K562 (cell line): ENCODE measurements around the gene CHRNA9. TPM values are rescaled to one million over a fixed set of nuclear protein-coding genes. Genes with fewer than 3 reads are reported as not detected.

Experiments used
- ATAC-seq: fragments of 200-7000 bp; cut with Tn5 transposase; 3 replicates; pipeline ENCODE4 v1.9.1; 2020; ENCODE audit warnings: moderate library complexity
- BruUV-seq: library from RNA; stranded (reverse); fragments of 400-500 nt; replicated peaks from 2 replicates; lab custom pipeline; 2021; lab: Mats Ljungman, UMichigan
- CTCF ChIA-PET: fragments of 300-600 bp; formaldehyde crosslinking; extraction: SDS; loops from one replicate; lab custom pipeline; 2021; ENCODE audit warnings: low intra/inter-chr PET ratio; lab: Yijun Ruan, JAX
- POLR2A ChIA-PET: fragments of 300-600, 350-650 bp; sonication (Branson Sonifier 250); formaldehyde crosslinking; extraction: SDS; loops from one replicate; lab custom pipeline; 2021; ENCODE audit warnings: antibody characterized with exemption, inconsistent platforms; lab: Yijun Ruan, JAX
- DNase-seq, 4 experiments: peaks; one replicate each; pipeline versions ENCODE4 v3.0.0 to v3.0.0-alpha.2; 2011 to 2018; ENCODE audit warnings: low spot score in 3 of 4, mixed read lengths in 3 of 4; ENCODE audit errors: extremely low read depth in 1 of 4
- FAIRE-seq: peaks from 2 replicates; lab custom pipeline; 2011; peaks lifted over from hg19 to GRCh38; lab: Jason Lieb, UNC
- H2AFZ ChIP-seq: 2 replicates; pipeline ENCODE4 v1.6.0; 2011; ENCODE audit warnings: low read depth, low read length, control low read depth, inconsistent platforms
- H3K27ac ChIP-seq: fragments of 200-600 bp; 3 replicates; pipeline ENCODE4 v1.8.0; 2011; ENCODE audit warnings: low read depth, mild to moderate bottlenecking, control low read depth, inconsistent platforms, low read length, moderate library complexity, mixed read lengths; ENCODE audit errors: extremely low read depth
- H3K27me3 ChIP-seq, 2 experiments: fragments of 300-600 bp in 1 of 2; 2 replicates in 1 of 2; 3 replicates in 1 of 2; pipeline versions ENCODE4 v1.6.0 to v1.8.0; 2011; ENCODE audit warnings: inconsistent platforms in 2 of 2, low read length in 2 of 2, mild to moderate bottlenecking in 1 of 2, mixed read lengths in 1 of 2, moderate library complexity in 1 of 2; ENCODE audit not compliant: control insufficient read depth in 2 of 2, insufficient read depth in 2 of 2
- H3K36me3 ChIP-seq: fragments of 300-600 bp; 3 replicates; pipeline ENCODE4 v1.8.0; 2011; ENCODE audit warnings: mild to moderate bottlenecking, low read length, inconsistent platforms; ENCODE audit not compliant: control insufficient read depth, insufficient read depth
- H3K4me1 ChIP-seq, 2 experiments: fragments of 200-600 bp in 1 of 2; replicated peaks in 1 of 2; 2 replicates in 1 of 2; 3 replicates in 1 of 2; pipeline versions ENCODE4 v1.5.1 to v1.8.0; 2011; ENCODE audit warnings: inconsistent platforms in 2 of 2, low read length in 2 of 2, mild to moderate bottlenecking in 1 of 2, mixed read lengths in 1 of 2, moderate library complexity in 1 of 2; ENCODE audit not compliant: control insufficient read depth in 2 of 2, insufficient read depth in 2 of 2
- H3K4me2 ChIP-seq: 2 replicates; pipeline ENCODE4 v1.6.1; 2011; ENCODE audit warnings: low read length, control low read depth, inconsistent platforms, mixed read lengths; ENCODE audit not compliant: insufficient read depth
- H3K4me3 ChIP-seq: fragments of 200-600 bp; sonication (generic), shearing (Covaris generic); 2 replicates; pipeline ENCODE4 v1.5.1; 2016; ENCODE audit warnings: control low read depth, inconsistent platforms
- H3K79me2 ChIP-seq: fragments of 200-600 bp; 3 replicates; pipeline ENCODE4 v1.8.0; 2011; ENCODE audit warnings: low read length, inconsistent platforms; ENCODE audit not compliant: control insufficient read depth, insufficient read depth
- H3K9ac ChIP-seq, 2 experiments: 2 replicates each; pipeline versions ENCODE4 v1.6.0 to v1.6.1; 2011; ENCODE audit warnings: low read depth in 2 of 2, low read length in 2 of 2, control low read depth in 1 of 2, inconsistent platforms in 1 of 2, mild to moderate bottlenecking in 1 of 2, mixed read lengths in 1 of 2; ENCODE audit not compliant: insufficient read depth in 1 of 2
- H3K9me1 ChIP-seq: one replicate; pipeline ENCODE4 v1.6.0; 2011; ENCODE audit warnings: inconsistent platforms, mild to moderate bottlenecking, low read length, moderate library complexity; ENCODE audit not compliant: control insufficient read depth, insufficient read depth
- H3K9me3 ChIP-seq: replicated peaks from 2 replicates; pipeline ENCODE4 v1.5.1; 2011; ENCODE audit warnings: low read depth, low read length, inconsistent platforms; ENCODE audit not compliant: control insufficient read depth, insufficient read depth
- H4K20me1 ChIP-seq: replicated peaks from 2 replicates; pipeline ENCODE4 v1.6.1; 2011; ENCODE audit warnings: low read length, inconsistent platforms, mixed read lengths; ENCODE audit not compliant: control insufficient read depth, insufficient read depth
- CEBPB ChIP-seq: fragments of 450-650 bp; IDR thresholded peaks from 2 replicates; pipeline ENCODE4 v1.6.1; 2016; ENCODE audit warnings: missing genetic modification characterization, missing compliant biosample characterization
- CEBPG ChIP-seq, 3 experiments: fragments of 200-800 bp in 1 of 3; sonication (Bioruptor generic) in 1 of 3; sonication (generic) in 1 of 3; formaldehyde crosslinking in 1 of 3; IDR thresholded peaks in 2 of 3; conservative IDR thresholded peaks in 1 of 3; 2 replicates each; pipeline versions ENCODE4 v1.6.1 to v1.8.0; 2016 to 2022; ENCODE audit warnings: missing compliant biosample characterization in 2 of 3, missing genetic modification characterization in 2 of 3, mild to moderate bottlenecking in 1 of 3, missing genetic modification reagents in 1 of 3
- ETS2 ChIP-seq: IDR thresholded peaks from 2 replicates; pipeline ENCODE4 v1.6.1; 2016; ENCODE audit warnings: borderline replicate concordance, missing genetic modification characterization, mild to moderate bottlenecking, moderate library complexity, missing compliant biosample characterization; ENCODE audit not compliant: poor library complexity, severe bottlenecking
- GTF2A2 ChIP-seq: IDR thresholded peaks from 2 replicates; pipeline ENCODE4 v1.6.1; 2016; ENCODE audit warnings: mild to moderate bottlenecking, missing genetic modification characterization, missing compliant biosample characterization
- ZNF699 ChIP-seq: fragments of 250-450 bp; sonication (Bioruptor Pico); IDR thresholded peaks from 2 replicates; pipeline ENCODE4 v1.8.0; 2021; ENCODE audit warnings: mild to moderate bottlenecking, moderate library complexity; ENCODE audit not compliant: insufficient replicate concordance
- WGBS: fragments of 100-300 bp; shearing (Covaris generic); methylation state at CpG from one replicate; pipeline ENCODE4 v1.1.6; 2016; ENCODE audit warnings: low coverage, mixed read lengths; ENCODE audit not compliant: insufficient coverage; ENCODE audit errors: missing lambda C conversion rate; 5-methylcytosine and 5-hydroxymethylcytosine counted together
- in situ Hi-C: fragments of 300-500 bp; cut with MboI; formaldehyde crosslinking; loops from 4 replicates; pipeline ENCODE4 v1.15.0; 2018; ENCODE audit warnings: inconsistent platforms, mixed read lengths
- intact Hi-C: fragments of 100-400 bp; cut with micrococcal nuclease; formaldehyde crosslinking; loops from 2 replicates; pipeline ENCODE4 v1.14.2; 2022
- polyA plus RNA-seq, 8 experiments: library from polyadenylated mRNA; depleted of rRNA in 4 of 8; stranded (reverse) in 5 of 8; unstranded in 3 of 8; fragments of >200 nt; fragmentation: Nextera tagmentation in 2 of 8; fragmentation: Illumina TruSeq in 1 of 8; extraction: Ambion mirVana in 2 of 8; extraction: Trizol in 1 of 8; gene quantifications; 2 replicates each; pipeline versions ENCODE4 v1.2.1 to v1.2.3, GENCODE V29; 2011 to 2014; ENCODE audit warnings: inconsistent platforms in 1 of 8, missing spikeins in 1 of 8
- total RNA-seq, 7 experiments: library from RNA; depleted of rRNA in 6 of 7; stranded (reverse); fragments of >200 nt in 6 of 7; fragmentation: Illumina TruSeq in 2 of 7; extraction: Trizol in 2 of 7; gene quantifications; 2 replicates each; pipeline versions ENCODE4 v1.2.1 to v1.2.3, GENCODE V29; 2011 to 2021; ENCODE audit warnings: low replicate concordance in 1 of 7
- TF ChIP-seq, protein P1 (sequence below): sonication (generic); formaldehyde crosslinking; IDR thresholded peaks from 2 replicates; pipeline ENCODE4 v1.9.0; 2022; ENCODE audit warnings: mild to moderate bottlenecking, missing genetic modification reagents
- TF ChIP-seq, protein P2 (sequence below): fragments of 250-450 bp; sonication (Bioruptor Pico); IDR thresholded peaks from 2 replicates; pipeline ENCODE4 v1.5.0; 2022; ENCODE audit warnings: mild to moderate bottlenecking
- TF ChIP-seq, protein P3 (sequence below): fragments of 250-450 bp; sonication (Bioruptor Pico); IDR thresholded peaks from 2 replicates; pipeline ENCODE4 v1.4.0; 2020; ENCODE audit warnings: mild to moderate bottlenecking, moderate library complexity, borderline replicate concordance

The CHRNA9 gene
- total and polyA plus RNA-seq, 9 of the 15 experiments (the other 6 are each of a cell fraction or from before 2014, with no cell fraction given) = not detected

DNA sequence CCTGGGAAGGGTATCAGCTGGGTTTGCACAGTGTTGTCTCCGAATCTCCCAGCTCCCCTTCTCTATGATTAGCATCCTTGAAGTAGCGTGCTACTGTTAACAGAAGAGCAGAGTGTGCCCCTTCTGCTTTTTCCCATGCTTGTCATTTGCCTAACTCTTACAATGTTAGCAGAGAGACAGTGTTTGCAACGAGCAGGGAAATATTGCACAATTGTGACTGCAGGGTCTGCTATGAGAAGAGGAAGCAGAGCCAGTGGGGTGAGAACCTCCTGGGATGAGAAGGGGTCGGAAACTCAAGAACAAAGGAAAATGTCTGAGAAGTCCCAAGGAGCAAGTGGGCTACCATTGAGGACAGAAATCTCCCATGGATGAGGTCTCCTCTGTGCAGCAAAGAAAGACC lies 7.8 kb upstream of the CHRNA9 start:
- ChIA-PET CTCF (no interaction called here), POLR2A (interaction anchor here (0.6 to 1.0 kb wide), 3 partner anchors 9 to 309 kb away, joined by 3 read pairs; no protein-coding TSS in a partner anchor)
- BruUV-seq = no TSS peak
- 6% methylated on average over 4 of the region's 4 CpGs for whole genome bisulfite sequencing
- peaks cover 16 to 27% of the 10 kb centered on the region in 2 experiments for H3K27me3 ChIP-seq
- no peaks in the 10 kb centered on the region for H3K36me3 ChIP-seq
- ATAC-seq (no peak), FAIRE-seq (no peak), DNase-seq (no peak)
- no peak overlapping the region for H3K27ac ChIP-seq
- H3K9me1 ChIP-seq = no peaks in the 10 kb centered on the region
- H4K20me1 ChIP-seq = no peaks in the 10 kb centered on the region; the same call in 1 of the 2 replicates
- intact Hi-C loops (loop anchor here (10.0 kb wide), 2 partner anchors 387 to 517 kb away; no protein-coding TSS in a partner anchor), in situ Hi-C loops (no loop called here)
- no peak overlapping the region for H3K4me3 ChIP-seq
- H3K4me2 ChIP-seq = no peak overlapping the region
- no peak overlapping the region for H2AFZ ChIP-seq
- H3K79me2 ChIP-seq = no peaks in the 10 kb centered on the region
- H3K9ac ChIP-seq = no peak overlapping the region
- H3K9me3 ChIP-seq = no peaks in the 10 kb centered on the region
- peak; percentile 80 for TF ChIP-seq CEBPB
- TF ChIP-seq, protein P1, sequence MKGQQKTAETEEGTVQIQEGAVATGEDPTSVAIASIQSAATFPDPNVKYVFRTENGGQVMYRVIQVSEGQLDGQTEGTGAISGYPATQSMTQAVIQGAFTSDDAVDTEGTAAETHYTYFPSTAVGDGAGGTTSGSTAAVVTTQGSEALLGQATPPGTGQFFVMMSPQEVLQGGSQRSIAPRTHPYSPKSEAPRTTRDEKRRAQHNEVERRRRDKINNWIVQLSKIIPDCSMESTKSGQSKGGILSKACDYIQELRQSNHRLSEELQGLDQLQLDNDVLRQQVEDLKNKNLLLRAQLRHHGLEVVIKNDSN (CRISPR knock-in tag) = no peak
- peak; percentile 67 for TF ChIP-seq CEBPG (CRISPR knock-in tag; IDR thresholded peaks at IDR 0.05)
- peak in 1 of 2 experiments; percentile 58; a peak in 1 of 4 replicates for TF ChIP-seq CEBPG (tag; conservative IDR thresholded peaks at IDR 0.05 in 1 of 2, IDR thresholded peaks at IDR 0.05 in 1 of 2)
- H3K4me1 ChIP-seq = no peaks in the 10 kb centered on the region

DNA sequence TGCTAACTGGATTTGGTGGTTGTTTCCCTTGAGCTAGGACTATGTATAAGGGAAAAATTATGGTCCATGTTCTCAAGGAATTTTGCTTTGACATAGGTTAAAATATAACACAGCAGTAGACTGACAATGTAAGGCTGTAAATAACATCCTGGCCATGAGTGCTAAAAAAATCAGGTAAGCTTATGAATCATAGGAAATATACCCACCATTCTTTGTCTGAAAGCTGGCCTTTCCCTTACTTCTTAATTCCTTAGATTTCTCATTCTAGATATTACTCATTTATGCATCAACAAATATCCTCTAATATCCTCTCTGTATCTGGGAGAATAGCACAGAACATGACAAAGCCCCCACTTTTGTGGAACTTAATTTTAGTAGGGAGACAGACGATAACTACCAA lies 6.8 kb upstream of the CHRNA9 start:
- no peak overlapping the region for H2AFZ ChIP-seq
- DNase-seq (no peak), FAIRE-seq (no peak), ATAC-seq (no peak)
- H4K20me1 ChIP-seq = no peaks in the 10 kb centered on the region; the same call in 1 of the 2 replicates
- H3K4me2 ChIP-seq = no peak overlapping the region
- H3K9me1 ChIP-seq = no peaks in the 10 kb centered on the region
- H3K4me3 ChIP-seq = no peak overlapping the region
- H3K36me3 ChIP-seq = no peaks in the 10 kb centered on the region
- intact Hi-C loops (loop anchor here (10.0 kb wide), 2 partner anchors 386 to 516 kb away; no protein-coding TSS in a partner anchor), in situ Hi-C loops (no loop called here)
- peaks cover 25 to 28% of the 10 kb centered on the region in 2 experiments for H3K27me3 ChIP-seq
- H3K9me3 ChIP-seq = no peaks in the 10 kb centered on the region
- no peaks in the 10 kb centered on the region for H3K79me2 ChIP-seq
- BruUV-seq = no TSS peak
- H3K9ac ChIP-seq = no peak overlapping the region
- 0% methylated on average over 1 of the region's 1 CpG for WGBS
- no peak overlapping the region for H3K27ac ChIP-seq
- ChIA-PET CTCF (interaction anchor here (0.6 kb wide), 1 partner anchor 1030 kb away, joined by 3 read pairs; no protein-coding TSS in a partner anchor), POLR2A (interaction anchor here (1.0 kb wide), 1 partner anchor 268 kb away, joined by 3 read pairs; no protein-coding TSS in a partner anchor)
- H3K4me1 ChIP-seq = no peaks in the 10 kb centered on the region
- TF ChIP-seq, protein P2, sequence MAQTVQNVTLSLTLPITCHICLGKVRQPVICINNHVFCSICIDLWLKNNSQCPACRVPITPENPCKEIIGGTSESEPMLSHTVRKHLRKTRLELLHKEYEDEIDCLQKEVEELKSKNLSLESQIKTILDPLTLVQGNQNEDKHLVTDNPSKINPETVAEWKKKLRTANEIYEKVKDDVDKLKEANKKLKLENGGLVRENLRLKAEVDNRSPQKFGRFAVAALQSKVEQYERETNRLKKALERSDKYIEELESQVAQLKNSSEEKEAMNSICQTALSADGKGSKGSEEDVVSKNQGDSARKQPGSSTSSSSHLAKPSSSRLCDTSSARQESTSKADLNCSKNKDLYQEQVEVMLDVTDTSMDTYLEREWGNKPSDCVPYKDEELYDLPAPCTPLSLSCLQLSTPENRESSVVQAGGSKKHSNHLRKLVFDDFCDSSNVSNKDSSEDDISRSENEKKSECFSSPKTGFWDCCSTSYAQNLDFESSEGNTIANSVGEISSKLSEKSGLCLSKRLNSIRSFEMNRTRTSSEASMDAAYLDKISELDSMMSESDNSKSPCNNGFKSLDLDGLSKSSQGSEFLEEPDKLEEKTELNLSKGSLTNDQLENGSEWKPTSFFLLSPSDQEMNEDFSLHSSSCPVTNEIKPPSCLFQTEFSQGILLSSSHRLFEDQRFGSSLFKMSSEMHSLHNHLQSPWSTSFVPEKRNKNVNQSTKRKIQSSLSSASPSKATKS = no peak
- TF ChIP-seq GTF2A2 (tag) (no peak), ETS2 (no peak), ZNF699 (CRISPR knock-in tag) (no peak)
- TF ChIP-seq, protein P3, sequence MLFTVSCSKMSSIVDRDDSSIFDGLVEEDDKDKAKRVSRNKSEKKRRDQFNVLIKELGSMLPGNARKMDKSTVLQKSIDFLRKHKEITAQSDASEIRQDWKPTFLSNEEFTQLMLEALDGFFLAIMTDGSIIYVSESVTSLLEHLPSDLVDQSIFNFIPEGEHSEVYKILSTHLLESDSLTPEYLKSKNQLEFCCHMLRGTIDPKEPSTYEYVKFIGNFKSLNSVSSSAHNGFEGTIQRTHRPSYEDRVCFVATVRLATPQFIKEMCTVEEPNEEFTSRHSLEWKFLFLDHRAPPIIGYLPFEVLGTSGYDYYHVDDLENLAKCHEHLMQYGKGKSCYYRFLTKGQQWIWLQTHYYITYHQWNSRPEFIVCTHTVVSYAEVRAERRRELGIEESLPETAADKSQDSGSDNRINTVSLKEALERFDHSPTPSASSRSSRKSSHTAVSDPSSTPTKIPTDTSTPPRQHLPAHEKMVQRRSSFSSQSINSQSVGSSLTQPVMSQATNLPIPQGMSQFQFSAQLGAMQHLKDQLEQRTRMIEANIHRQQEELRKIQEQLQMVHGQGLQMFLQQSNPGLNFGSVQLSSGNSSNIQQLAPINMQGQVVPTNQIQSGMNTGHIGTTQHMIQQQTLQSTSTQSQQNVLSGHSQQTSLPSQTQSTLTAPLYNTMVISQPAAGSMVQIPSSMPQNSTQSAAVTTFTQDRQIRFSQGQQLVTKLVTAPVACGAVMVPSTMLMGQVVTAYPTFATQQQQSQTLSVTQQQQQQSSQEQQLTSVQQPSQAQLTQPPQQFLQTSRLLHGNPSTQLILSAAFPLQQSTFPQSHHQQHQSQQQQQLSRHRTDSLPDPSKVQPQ (CRISPR knock-in tag) = no peak
